Measurements from ENCODE around the gene MUC6. TPM values are rescaled to one million over a fixed set of nuclear protein-coding genes. Genes with fewer than 3 reads are reported as not detected.

MUC6 gene
- total and polyA plus RNA-seq, 10 of the 15 experiments (the other 5 are each of a cell fraction or from before 2014, with no cell fraction given) = 0.03 TPM; not detected in 8

DNA sequence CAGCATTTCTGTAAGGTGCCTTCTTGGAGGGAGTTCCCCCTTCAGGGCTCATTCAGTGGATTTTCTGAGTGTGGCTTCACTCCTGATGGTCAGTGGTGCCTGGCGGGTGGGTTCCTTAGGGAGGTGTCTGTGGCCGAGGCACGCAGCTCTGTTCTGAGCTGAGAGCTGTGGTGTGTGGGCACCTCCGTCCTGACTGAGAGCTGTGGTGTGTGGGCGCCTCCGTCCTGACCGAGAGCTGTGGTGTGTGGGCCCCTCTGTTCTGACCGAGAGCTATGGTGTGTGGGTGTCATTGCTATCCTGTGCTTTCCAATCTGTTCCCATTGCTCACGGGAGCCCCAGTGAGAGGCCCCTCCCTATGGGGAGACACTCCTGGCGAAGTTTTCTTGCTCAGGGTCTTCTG, 39.8 kb downstream of the MUC6 start (continued):
- TF ChIP-seq ZBED1 (IDR thresholded peaks at IDR 0.05; ENCODE audit: borderline replicate concordance) (no peak), USF2 (IDR thresholded peaks at IDR 0.05; ENCODE audit: borderline replicate concordance, low read depth, low read length) (no peak), RAD21 (IDR thresholded peaks at IDR 0.05; ENCODE audit: insufficient read depth, low read depth, low read length) (no peak), SKIL (IDR thresholded peaks at IDR 0.05; ENCODE audit: low read depth, poor library complexity, severe bottlenecking) (no peak), CBX5 (IDR thresholded peaks at IDR 0.05; ENCODE audit: low read depth) (no peak), GATAD2B (conservative IDR thresholded peaks at IDR 0.05; ENCODE audit: low read depth) (0 out of 2 replicates have a peak, but pooled peaks have one; percentile 39), IRF3 (IDR thresholded peaks at IDR 0.05) (no peak), BRCA1 (IDR thresholded peaks at IDR 0.05; ENCODE audit: low read depth, low read length) (no peak), ZNF274 (IDR thresholded peaks at IDR 0.05; ENCODE audit: insufficient read depth, insufficient read length) (no peak), GABPA (IDR thresholded peaks at IDR 0.05; ENCODE audit: low read depth) (no peak), BCL11A (IDR thresholded peaks at IDR 0.05; ENCODE audit: low read depth, low read length) (0 out of 2 replicates have a peak, but pooled peaks have one; percentile 29), ATF7 (IDR thresholded peaks at IDR 0.05; ENCODE audit: low read depth) (0 out of 2 replicates have a peak, but pooled peaks have one; percentile 22), TCF3 (IDR thresholded peaks at IDR 0.05; ENCODE audit: borderline replicate concordance, insufficient read depth, low read depth, low read length) (no peak), NR2C1 (IDR thresholded peaks at IDR 0.05) (no peak), PRDM15 (CRISPR knock-in tag; IDR thresholded peaks at IDR 0.05) (no peak), STAT1 (conservative IDR thresholded peaks at IDR 0.05) (no peak), ZNF622 (IDR thresholded peaks at IDR 0.05) (no peak), CHD4 (IDR thresholded peaks at IDR 0.05) (no peak), NFYB (IDR thresholded peaks at IDR 0.05; ENCODE audit: insufficient read depth, low read depth, low read length) (no peak)
- TF ChIP-seq, protein P1, sequence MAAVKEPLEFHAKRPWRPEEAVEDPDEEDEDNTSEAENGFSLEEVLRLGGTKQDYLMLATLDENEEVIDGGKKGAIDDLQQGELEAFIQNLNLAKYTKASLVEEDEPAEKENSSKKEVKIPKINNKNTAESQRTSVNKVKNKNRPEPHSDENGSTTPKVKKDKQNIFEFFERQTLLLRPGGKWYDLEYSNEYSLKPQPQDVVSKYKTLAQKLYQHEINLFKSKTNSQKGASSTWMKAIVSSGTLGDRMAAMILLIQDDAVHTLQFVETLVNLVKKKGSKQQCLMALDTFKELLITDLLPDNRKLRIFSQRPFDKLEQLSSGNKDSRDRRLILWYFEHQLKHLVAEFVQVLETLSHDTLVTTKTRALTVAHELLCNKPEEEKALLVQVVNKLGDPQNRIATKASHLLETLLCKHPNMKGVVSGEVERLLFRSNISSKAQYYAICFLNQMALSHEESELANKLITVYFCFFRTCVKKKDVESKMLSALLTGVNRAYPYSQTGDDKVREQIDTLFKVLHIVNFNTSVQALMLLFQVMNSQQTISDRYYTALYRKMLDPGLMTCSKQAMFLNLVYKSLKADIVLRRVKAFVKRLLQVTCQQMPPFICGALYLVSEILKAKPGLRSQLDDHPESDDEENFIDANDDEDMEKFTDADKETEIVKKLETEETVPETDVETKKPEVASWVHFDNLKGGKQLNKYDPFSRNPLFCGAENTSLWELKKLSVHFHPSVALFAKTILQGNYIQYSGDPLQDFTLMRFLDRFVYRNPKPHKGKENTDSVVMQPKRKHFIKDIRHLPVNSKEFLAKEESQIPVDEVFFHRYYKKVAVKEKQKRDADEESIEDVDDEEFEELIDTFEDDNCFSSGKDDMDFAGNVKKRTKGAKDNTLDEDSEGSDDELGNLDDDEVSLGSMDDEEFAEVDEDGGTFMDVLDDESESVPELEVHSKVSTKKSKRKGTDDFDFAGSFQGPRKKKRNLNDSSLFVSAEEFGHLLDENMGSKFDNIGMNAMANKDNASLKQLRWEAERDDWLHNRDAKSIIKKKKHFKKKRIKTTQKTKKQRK (IDR thresholded peaks at IDR 0.05; ENCODE audit: low read depth, low read length) = no peak
